Natural killer cell (primary cell): ENCODE results near the gene SLC6A8. TPM values are rescaled to one million over a fixed set of nuclear protein-coding genes. Genes with fewer than 3 reads are reported as not detected.

Source experiments
- ATAC-seq, 3 donors: fragments of 150-1000 bp in 2 of 3; fragments of 200-7000 bp in 1 of 3; cut with Tn5 transposase; 1 replicate in 1 of 3; 2 replicates in 2 of 3; pipeline ENCODE4 v1.10.0; 2021; ENCODE audit warnings: mild to moderate bottlenecking in 2 of 3, moderate library complexity in 2 of 3
- DNase-seq, 2 donors: peaks; one replicate each; pipeline versions ENCODE4 v3.0.0 to v3.0.0-alpha.2; 2013 to 2021; ENCODE audit warnings: mixed read lengths in 1 of 2
- H3K27ac ChIP-seq: one replicate; pipeline ENCODE4 v1.5.1; 2013; ENCODE audit warnings: mild to moderate bottlenecking, low read length
- H3K27me3 ChIP-seq: one replicate; pipeline ENCODE4 v1.6.1; 2013; ENCODE audit warnings: low read length; ENCODE audit not compliant: control insufficient read depth, insufficient read depth
- H3K36me3 ChIP-seq: one replicate; pipeline ENCODE4 v1.6.1; 2013; ENCODE audit warnings: low read length; ENCODE audit not compliant: control insufficient read depth, insufficient read depth
- H3K4me1 ChIP-seq: one replicate; pipeline ENCODE4 v1.6.1; 2013; ENCODE audit warnings: low read length; ENCODE audit not compliant: control insufficient read depth, insufficient read depth
- H3K4me3 ChIP-seq: one replicate; pipeline ENCODE4 v1.5.1; 2013; ENCODE audit warnings: low read length
- H3K9me3 ChIP-seq: one replicate; pipeline ENCODE4 v1.6.1; 2013; ENCODE audit warnings: low read length; ENCODE audit not compliant: control insufficient read depth, insufficient read depth
- H3K27ac Mint-ChIP-seq, 2 donors: one replicate each; pipeline ENCODE4 v1.8.0; 2022; ENCODE audit warnings: mild to moderate bottlenecking in 2 of 2, mixed read lengths in 2 of 2, moderate library complexity in 1 of 2
- H3K27me3 Mint-ChIP-seq, 2 donors: one replicate each; pipeline ENCODE4 v1.8.0; 2022; ENCODE audit warnings: low read depth in 2 of 2, mixed read lengths in 2 of 2
- H3K36me3 Mint-ChIP-seq: one replicate; pipeline ENCODE4 v1.8.0; 2022; ENCODE audit warnings: mixed read lengths
- H3K4me1 Mint-ChIP-seq, 2 donors: one replicate each; pipeline ENCODE4 v1.8.0; 2022; ENCODE audit warnings: mixed read lengths in 2 of 2
- H3K4me3 Mint-ChIP-seq: one replicate; pipeline ENCODE4 v1.8.0; 2022; ENCODE audit warnings: mild to moderate bottlenecking, moderate library complexity, mixed read lengths
- H3K9me3 Mint-ChIP-seq, 2 donors: one replicate each; pipeline ENCODE4 v1.8.0; 2022; ENCODE audit warnings: mixed read lengths in 2 of 2
- WGBS: methylation state at CpG from one replicate; pipeline ENCODE4 v1.1.7; 2013; ENCODE audit warnings: missing lambda C conversion rate; ENCODE audit not compliant: insufficient coverage; 5-methylcytosine and 5-hydroxymethylcytosine counted together
- intact Hi-C: fragments of 100-400 bp; cut with micrococcal nuclease; formaldehyde crosslinking; loops from one replicate; pipeline ENCODE4 v1.14.2; 2022
- total RNA-seq, 4 donors: library from RNA; stranded (reverse); fragments of 120-200 nt in 1 of 4; gene quantifications; one replicate each; pipeline versions ENCODE4 v1.2.3 to v1.2.4, GENCODE V29; 2013 to 2022
- TF ChIP-seq, protein P1 (sequence below): fragments of 200-600 bp; IDR thresholded peaks from one replicate; pipeline ENCODE4 v1.8.0; 2022; ENCODE audit warnings: antibody characterized with exemption

SLC6A8 gene
- total RNA-seq, 3 donors from 2014 or later (not counting 1 experiment from before 2014, with no cell fraction given), result 0.77 to 2.5 (median 1.4) TPM

DNA sequence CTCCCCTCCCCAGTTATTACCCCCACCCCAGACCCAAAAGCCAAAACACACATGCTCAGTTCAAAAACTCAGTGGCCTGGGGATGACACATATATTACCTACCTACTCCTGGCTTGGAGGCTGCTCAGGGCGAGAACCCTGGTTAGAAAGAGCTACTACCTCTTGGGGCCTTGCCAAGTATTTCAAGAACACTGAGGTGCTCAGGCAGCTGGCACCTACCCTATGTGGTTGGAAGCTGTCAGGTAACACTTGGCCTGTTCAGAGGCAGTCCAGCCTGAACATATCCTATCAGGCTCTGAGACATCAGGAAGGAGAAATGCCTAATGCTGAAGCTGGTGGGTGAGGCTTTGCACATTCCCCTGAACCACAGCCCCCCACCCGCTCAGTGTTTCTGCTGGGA is 31.5 kb downstream of the SLC6A8 start:
- Mint-ChIP-seq H3K36me3 (no peaks in the 10 kb centered on the region), H3K27me3 (no peaks in the 10 kb centered on the region), H3K27ac (no peak overlapping the region), H3K9me3 (no peaks in the 10 kb centered on the region), H3K4me3 (no peak overlapping the region), H3K4me1 (peaks cover 8 to 17% of the 10 kb centered on the region in 2 donors)
- Histone ChIP-seq H3K36me3 (peaks cover 46% of the 10 kb centered on the region), H3K27me3 (no peaks in the 10 kb centered on the region), H3K4me3 (no peak overlapping the region), H3K9me3 (no peaks in the 10 kb centered on the region), H3K4me1 (peaks cover 14% of the 10 kb centered on the region), H3K27ac (no peak overlapping the region)
- WGBS, result 100% methylated on average over 1 of the region's 2 CpGs
- DNase-seq (no peak), ATAC-seq (no peak)
- intact Hi-C loops, result no loop called here
- TF ChIP-seq, protein P1, sequence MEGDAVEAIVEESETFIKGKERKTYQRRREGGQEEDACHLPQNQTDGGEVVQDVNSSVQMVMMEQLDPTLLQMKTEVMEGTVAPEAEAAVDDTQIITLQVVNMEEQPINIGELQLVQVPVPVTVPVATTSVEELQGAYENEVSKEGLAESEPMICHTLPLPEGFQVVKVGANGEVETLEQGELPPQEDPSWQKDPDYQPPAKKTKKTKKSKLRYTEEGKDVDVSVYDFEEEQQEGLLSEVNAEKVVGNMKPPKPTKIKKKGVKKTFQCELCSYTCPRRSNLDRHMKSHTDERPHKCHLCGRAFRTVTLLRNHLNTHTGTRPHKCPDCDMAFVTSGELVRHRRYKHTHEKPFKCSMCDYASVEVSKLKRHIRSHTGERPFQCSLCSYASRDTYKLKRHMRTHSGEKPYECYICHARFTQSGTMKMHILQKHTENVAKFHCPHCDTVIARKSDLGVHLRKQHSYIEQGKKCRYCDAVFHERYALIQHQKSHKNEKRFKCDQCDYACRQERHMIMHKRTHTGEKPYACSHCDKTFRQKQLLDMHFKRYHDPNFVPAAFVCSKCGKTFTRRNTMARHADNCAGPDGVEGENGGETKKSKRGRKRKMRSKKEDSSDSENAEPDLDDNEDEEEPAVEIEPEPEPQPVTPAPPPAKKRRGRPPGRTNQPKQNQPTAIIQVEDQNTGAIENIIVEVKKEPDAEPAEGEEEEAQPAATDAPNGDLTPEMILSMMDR, result no peak

DNA sequence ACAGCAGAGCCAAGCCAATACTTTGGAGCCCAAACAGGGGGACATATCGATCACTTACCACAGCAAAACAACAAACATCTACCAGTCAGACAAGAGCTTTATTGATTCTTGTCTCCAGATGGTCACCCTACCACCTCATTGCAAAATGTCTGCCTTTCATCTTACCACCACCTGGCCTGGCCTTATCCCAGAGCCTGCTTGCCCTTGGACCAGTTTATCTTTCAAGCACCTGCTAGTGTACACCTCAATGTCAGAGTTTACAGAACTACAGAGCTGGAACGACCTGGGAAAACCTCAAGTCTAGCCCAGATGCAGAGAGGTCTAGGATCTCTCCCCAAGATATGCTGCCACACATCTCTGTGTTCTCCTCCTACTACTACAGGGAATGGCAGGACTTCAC is 32.0 kb downstream of the SLC6A8 start:
- intact Hi-C loops, result no loop called here
- H3K9me3 Mint-ChIP-seq, result no peaks in the 10 kb centered on the region
- peaks cover 15% of the 10 kb centered on the region for H3K4me1 ChIP-seq
- 94% methylated on average over 2 of the region's 2 CpGs for WGBS
- H3K9me3 ChIP-seq, result no peaks in the 10 kb centered on the region
- TF ChIP-seq, protein P1, result no peak
- H3K27ac ChIP-seq, result no peak overlapping the region
- peaks cover 8 to 17% of the 10 kb centered on the region in 2 donors for H3K4me1 Mint-ChIP-seq
- no peak overlapping the region for H3K4me3 Mint-ChIP-seq
- H3K36me3 ChIP-seq, result peaks cover 42% of the 10 kb centered on the region
- no peak for ATAC-seq
- DNase-seq, result no peak
- no peak overlapping the region for H3K4me3 ChIP-seq
- H3K27me3 Mint-ChIP-seq, result no peaks in the 10 kb centered on the region
- no peak overlapping the region for H3K27ac Mint-ChIP-seq
- no peaks in the 10 kb centered on the region for H3K27me3 ChIP-seq
- no peaks in the 10 kb centered on the region for H3K36me3 Mint-ChIP-seq

DNA sequence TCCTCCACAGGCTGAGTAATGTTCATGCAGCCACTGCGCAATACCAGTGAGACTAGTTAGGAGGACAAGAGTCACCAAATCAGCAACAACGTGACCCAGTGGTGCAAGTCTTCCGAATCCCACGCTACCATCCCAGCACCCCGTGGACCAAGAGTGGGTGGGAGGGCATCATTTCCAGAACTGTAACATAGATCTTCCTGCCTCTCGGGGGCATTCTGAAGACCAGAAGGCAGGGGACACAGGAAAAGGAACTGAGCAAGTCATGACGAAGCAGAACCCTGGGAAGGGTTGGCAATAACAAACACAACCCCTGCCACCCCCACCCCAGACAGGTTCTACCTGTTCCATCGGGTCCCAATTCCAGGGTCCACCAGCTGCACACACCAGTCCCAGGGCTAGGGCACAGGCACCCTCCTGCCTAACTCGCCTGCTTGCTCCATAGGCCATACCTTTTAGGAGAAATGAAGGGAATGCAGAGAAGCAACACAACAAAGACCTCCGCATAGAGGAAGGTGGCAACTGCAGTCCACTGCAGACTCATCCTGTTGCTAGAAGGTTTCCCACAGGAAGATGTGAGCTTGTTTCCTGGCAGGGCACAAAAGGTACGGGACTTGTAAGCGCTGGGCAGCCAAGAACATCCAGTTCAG is 35.1 kb downstream of the SLC6A8 start:
- no peaks in the 10 kb centered on the region for H3K36me3 Mint-ChIP-seq
- peak overlapping the region; percentile 81 for H3K4me3 Mint-ChIP-seq
- TF ChIP-seq, protein P1, result no peak
- peak overlapping the region; percentile 58 for H3K4me3 ChIP-seq
- no peaks in the 10 kb centered on the region for H3K9me3 ChIP-seq
- peak overlapping the region; percentile 74 to 80 for H3K27ac Mint-ChIP-seq
- H3K27me3 Mint-ChIP-seq, result no peaks in the 10 kb centered on the region
- H3K27me3 ChIP-seq, result no peaks in the 10 kb centered on the region
- intact Hi-C loops, result no loop called here
- H3K4me1 Mint-ChIP-seq, result peaks cover 18 to 34% of the 10 kb centered on the region in 2 donors
- H3K27ac ChIP-seq, result peak overlapping the region; percentile 53
- H3K36me3 ChIP-seq, result peaks cover 25% of the 10 kb centered on the region
- DNase-seq, result peak in 1 of 2 donors; percentile 8
- no peak for ATAC-seq
- peaks cover 46% of the 10 kb centered on the region for H3K4me1 ChIP-seq
- H3K9me3 Mint-ChIP-seq, result no peaks in the 10 kb centered on the region
- 29% methylated on average over 11 of the region's 12 CpGs for WGBS
